ENCODE data around the gene SMIM22. TPM values are rescaled to one million over a fixed set of nuclear protein-coding genes. Genes with fewer than 3 reads are reported as not detected.

Gene SMIM22
- total RNA-seq (2022): not detected in 2 replicates
- Bru-seq, nascent RNA: not detected
- percentile 16 among the genes with signal in this experiment for BruChase-seq, experiment 1, labeled RNA remaining after a 2-hour chase
- not detected for BruChase-seq, experiment 2, labeled RNA remaining after a 6-hour chase
- long read RNA-seq: 0 reads

GRCh38 chr16:4795181-4795827, at the start of gene SMIM22:
SMIM22 (plus strand) TSS chr16:4795369; CDS start chr16:4795735, 366 bp downstream.
- H3K36me3 Mint-ChIP-seq (ENCODE audit: insufficient read depth, unreplicated experiment): peaks cover 4% of the 10 kb centered on the region
- H3K4me3 Mint-ChIP-seq (ENCODE audit: unreplicated experiment): no peak within 1 kb of the TSS
- H3K9me3 Mint-ChIP-seq (ENCODE audit: unreplicated experiment): no peaks in the 10 kb centered on the region
- TF ChIP-seq, protein P1, sequence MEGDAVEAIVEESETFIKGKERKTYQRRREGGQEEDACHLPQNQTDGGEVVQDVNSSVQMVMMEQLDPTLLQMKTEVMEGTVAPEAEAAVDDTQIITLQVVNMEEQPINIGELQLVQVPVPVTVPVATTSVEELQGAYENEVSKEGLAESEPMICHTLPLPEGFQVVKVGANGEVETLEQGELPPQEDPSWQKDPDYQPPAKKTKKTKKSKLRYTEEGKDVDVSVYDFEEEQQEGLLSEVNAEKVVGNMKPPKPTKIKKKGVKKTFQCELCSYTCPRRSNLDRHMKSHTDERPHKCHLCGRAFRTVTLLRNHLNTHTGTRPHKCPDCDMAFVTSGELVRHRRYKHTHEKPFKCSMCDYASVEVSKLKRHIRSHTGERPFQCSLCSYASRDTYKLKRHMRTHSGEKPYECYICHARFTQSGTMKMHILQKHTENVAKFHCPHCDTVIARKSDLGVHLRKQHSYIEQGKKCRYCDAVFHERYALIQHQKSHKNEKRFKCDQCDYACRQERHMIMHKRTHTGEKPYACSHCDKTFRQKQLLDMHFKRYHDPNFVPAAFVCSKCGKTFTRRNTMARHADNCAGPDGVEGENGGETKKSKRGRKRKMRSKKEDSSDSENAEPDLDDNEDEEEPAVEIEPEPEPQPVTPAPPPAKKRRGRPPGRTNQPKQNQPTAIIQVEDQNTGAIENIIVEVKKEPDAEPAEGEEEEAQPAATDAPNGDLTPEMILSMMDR (IDR thresholded peaks at IDR 0.05; ENCODE audit: insufficient read depth in 1 of 2, low read depth in 1 of 2, low read length in 1 of 2, severe bottlenecking in 1 of 2, unreplicated experiment in 1 of 2): no peak
- ChIA-PET POLR2A (no interaction called here), CTCF (interaction anchor here (1.1 kb wide), 1 partner anchor 160 kb away, joined by 3 read pairs; no protein-coding TSS in a partner anchor)
- Histone ChIP-seq H3K4me3 (ENCODE audit: low read depth, low read length) (no peak within 1 kb of the TSS), H3K36me3 (ENCODE audit: control insufficient read depth, insufficient read depth, low read length) (no peaks in the 10 kb centered on the region), H3K4me1 (peaks cover 2% of the 10 kb centered on the region; the same call in 1 of the 2 replicates), H3K27me3 (replicated peaks; ENCODE audit: control insufficient read depth, insufficient read depth, low read length) (no peaks in the 10 kb centered on the region), H3K9me3 (no peaks in the 10 kb centered on the region)
- no peak for DNase-seq
- intact Hi-C loops (cut with micrococcal nuclease; ENCODE audit: unreplicated experiment): no loop called here
- no peak within 1 kb of the TSS for H3K27ac Mint-ChIP-seq (ENCODE audit: unreplicated experiment)
- BruUV-seq (replicated peaks): no TSS peak
- no peaks in the 10 kb centered on the region for H3K27me3 Mint-ChIP-seq (ENCODE audit: insufficient read depth, unreplicated experiment)
- no peaks in the 10 kb centered on the region for H3K4me1 Mint-ChIP-seq (ENCODE audit: low read depth, unreplicated experiment)

DNA sequence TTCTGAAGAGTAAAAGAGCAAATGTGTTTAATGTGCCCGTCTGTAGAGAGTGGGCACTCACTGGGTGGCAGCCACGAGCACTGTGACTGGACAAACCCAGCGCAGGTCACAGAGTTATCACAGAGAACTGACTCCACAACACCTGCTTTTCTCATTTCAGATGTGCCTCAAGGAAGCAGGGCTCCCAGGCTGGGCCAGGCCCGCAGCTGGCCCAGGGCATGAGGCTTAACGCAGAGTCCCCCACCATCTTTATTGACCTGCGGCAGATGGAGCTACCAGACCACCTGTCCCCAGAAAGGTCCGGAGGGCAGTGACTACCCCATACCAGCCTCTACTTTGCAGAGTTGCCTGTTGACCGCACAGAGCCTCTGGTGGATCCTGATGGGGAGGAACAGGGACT, 49.0 kb upstream of the SMIM22 start:
- intact Hi-C loops (cut with micrococcal nuclease; ENCODE audit: unreplicated experiment): no loop called here
- H3K4me3 ChIP-seq (ENCODE audit: low read depth, low read length): no peak overlapping the region
- Mint-ChIP-seq H3K4me1 (ENCODE audit: low read depth, unreplicated experiment) (no peaks in the 10 kb centered on the region), H3K9me3 (ENCODE audit: unreplicated experiment) (no peaks in the 10 kb centered on the region), H3K27me3 (ENCODE audit: insufficient read depth, unreplicated experiment) (no peaks in the 10 kb centered on the region), H3K27ac (ENCODE audit: unreplicated experiment) (no peak overlapping the region), H3K36me3 (ENCODE audit: insufficient read depth, unreplicated experiment) (peaks cover 13% of the 10 kb centered on the region), H3K4me3 (ENCODE audit: unreplicated experiment) (no peak overlapping the region)
- TF ChIP-seq, protein P1 (IDR thresholded peaks at IDR 0.05; ENCODE audit: insufficient read depth in 1 of 2, low read depth in 1 of 2, low read length in 1 of 2, severe bottlenecking in 1 of 2, unreplicated experiment in 1 of 2): no peak
- CTCF ChIA-PET: no interaction called here
- no peaks in the 10 kb centered on the region for H3K27me3 ChIP-seq (replicated peaks; ENCODE audit: control insufficient read depth, insufficient read depth, low read length)
- DNase-seq: no peak
- no peaks in the 10 kb centered on the region for H3K4me1 ChIP-seq
- no peaks in the 10 kb centered on the region for H3K36me3 ChIP-seq (ENCODE audit: control insufficient read depth, insufficient read depth, low read length)
- no TSS peak for BruUV-seq (replicated peaks)
- H3K9me3 ChIP-seq: no peaks in the 10 kb centered on the region
- POLR2A ChIA-PET: no interaction called here

DNA sequence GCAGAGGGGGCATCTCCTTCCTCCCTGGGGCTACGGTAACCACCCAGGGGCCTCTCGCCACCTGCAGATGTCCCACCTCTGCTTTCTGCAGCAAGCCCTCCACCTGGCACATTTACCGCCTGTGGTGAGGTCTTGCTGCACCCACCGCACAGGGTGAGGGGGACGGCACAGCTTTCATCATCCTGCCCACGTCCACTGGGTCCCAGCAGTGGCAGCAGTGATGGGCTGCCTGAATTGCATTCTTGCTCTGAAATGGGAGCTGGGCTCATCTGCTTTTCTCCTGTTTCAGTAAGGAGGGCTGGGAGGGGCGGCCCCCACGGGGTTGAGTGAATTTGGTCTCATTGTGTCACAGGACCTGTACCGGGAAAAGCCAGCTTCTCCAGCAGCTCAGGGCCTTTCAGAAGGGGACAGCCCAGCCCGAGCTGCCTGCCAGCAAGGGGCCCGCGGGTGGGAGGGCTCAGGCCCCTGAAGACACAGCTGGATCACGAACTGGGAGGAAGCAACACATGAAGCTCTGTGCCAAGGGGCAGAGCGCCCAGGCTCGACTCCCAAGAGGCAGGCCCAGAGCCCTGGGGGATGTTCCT, 48.1 kb upstream of the SMIM22 start:
- Mint-ChIP-seq H3K27me3 (ENCODE audit: insufficient read depth, unreplicated experiment) (no peaks in the 10 kb centered on the region), H3K27ac (ENCODE audit: unreplicated experiment) (no peak overlapping the region), H3K4me3 (ENCODE audit: unreplicated experiment) (no peak overlapping the region), H3K9me3 (ENCODE audit: unreplicated experiment) (no peaks in the 10 kb centered on the region), H3K4me1 (ENCODE audit: low read depth, unreplicated experiment) (no peaks in the 10 kb centered on the region), H3K36me3 (ENCODE audit: insufficient read depth, unreplicated experiment) (peaks cover 18% of the 10 kb centered on the region)
- H3K9me3 ChIP-seq: no peaks in the 10 kb centered on the region
- BruUV-seq (replicated peaks): no TSS peak
- no peak for DNase-seq
- no peaks in the 10 kb centered on the region for H3K4me1 ChIP-seq
- no peaks in the 10 kb centered on the region for H3K27me3 ChIP-seq (replicated peaks; ENCODE audit: control insufficient read depth, insufficient read depth, low read length)
- TF ChIP-seq, protein P1 (IDR thresholded peaks at IDR 0.05; ENCODE audit: insufficient read depth in 1 of 2, low read depth in 1 of 2, low read length in 1 of 2, severe bottlenecking in 1 of 2, unreplicated experiment in 1 of 2): no peak
- no peaks in the 10 kb centered on the region for H3K36me3 ChIP-seq (ENCODE audit: control insufficient read depth, insufficient read depth, low read length)
- POLR2A ChIA-PET: interaction anchor here (0.6 kb wide), 1 partner anchor 187 kb away, joined by 3 read pairs; no protein-coding TSS in a partner anchor
- CTCF ChIA-PET: no interaction called here
- no peak overlapping the region for H3K4me3 ChIP-seq (ENCODE audit: low read depth, low read length)
- intact Hi-C loops (cut with micrococcal nuclease; ENCODE audit: unreplicated experiment): no loop called here

Measured in Caco-2 (cell line).